GM19193 (cell line): ENCODE results near the gene CCDC69.

Source experiments
- POLR2A ChIP-seq: IDR thresholded peaks from 4 replicates; pipeline ENCODE4 v1.6.1; 2011; ENCODE audit not compliant: insufficient read depth, insufficient read length; ENCODE audit errors: extremely low read depth

CCDC69 gene

DNA sequence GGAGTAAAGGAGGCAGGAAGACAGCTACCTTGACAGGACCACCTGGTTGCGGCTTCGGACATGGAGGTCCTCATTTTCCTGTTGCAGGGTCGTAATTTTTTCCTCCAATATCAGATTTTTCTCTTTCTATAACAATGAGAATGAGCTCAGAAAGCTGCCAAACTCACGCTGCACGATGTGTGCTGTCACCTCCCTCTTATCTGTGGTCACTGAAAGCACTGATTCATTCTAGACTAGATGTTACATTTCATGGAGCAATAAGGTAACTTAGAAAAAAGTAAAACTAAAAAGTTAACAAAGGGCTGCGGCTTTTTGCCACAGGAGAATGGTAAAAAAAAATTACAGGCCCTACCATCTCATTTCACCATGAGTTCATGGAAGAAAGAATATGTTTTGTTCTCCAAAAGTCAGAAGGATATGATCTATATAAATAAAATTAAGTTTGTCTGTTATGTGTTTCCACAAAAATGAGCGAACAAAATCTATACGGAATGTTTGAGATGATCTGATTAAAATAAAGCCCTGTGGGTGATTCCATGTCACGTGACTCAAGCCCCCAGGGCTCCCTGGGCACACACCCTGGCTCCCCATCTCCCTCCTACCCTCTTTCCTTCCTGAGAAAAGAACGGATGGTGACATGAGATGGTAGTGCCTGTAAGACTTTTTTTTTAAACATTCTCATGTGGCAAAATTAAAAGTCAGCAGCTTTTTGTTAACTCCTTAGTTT, 39.4 kb downstream of the CCDC69 start:
- no peak for TF ChIP-seq POLR2A

DNA sequence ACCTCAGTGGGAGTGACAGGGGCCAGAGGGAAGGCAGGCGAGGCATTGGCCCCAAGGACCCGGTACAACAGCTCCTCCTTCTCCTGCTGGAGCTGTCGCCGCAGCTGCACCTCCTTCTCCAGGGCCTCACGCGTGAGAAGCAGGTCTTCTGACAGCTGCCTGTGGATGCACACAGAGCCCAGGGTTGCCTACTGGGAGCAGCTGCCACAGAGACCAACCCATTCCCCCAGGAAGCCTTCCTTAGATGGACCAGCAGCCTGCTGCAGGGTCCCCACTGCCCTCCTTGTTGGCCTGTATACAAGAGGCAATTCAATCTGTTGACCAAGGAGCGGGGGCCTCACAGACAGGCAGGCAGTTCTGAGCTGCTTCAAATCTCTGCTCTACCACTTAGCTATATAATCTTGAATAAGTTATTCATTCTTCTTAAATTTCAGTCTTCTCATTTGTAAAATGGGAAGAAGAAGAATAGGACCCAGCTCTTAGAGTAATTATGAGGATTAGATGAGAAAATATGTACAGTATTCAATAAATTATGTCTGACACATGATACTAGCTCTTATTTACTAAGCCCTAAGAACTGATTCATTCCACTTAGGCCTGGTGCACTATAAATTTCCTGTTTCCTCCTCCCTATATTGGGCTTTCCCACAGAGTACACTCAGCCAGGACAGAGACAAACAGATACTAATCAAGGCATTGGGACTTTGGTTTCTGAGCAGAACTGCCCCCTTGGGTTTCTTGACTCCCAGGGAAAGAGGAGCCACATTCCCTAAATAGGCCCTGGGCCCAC, 40.2 kb downstream of the CCDC69 start:
- no peak for TF ChIP-seq POLR2A

DNA sequence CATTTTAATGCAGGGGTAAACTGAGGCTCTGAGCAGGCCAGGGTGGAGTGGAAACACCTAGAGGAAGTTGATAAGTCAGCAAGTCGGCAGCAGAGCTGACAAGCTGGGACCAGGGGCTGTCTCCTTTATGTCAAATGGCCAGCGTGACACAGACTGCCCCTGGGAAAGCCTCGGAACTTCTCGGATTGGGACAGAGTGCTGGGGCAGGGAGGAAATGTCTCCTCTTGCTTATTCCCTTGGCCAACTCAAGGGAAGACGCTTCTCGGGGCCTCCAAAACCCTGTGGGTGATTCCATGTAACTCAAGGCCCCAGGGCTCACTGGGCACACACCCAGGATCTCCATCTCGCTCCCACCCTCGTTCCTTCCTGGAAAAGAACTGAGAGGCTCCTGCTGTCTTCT, 40.9 kb downstream of the CCDC69 start:
- TF ChIP-seq POLR2A, result no peak

DNA sequence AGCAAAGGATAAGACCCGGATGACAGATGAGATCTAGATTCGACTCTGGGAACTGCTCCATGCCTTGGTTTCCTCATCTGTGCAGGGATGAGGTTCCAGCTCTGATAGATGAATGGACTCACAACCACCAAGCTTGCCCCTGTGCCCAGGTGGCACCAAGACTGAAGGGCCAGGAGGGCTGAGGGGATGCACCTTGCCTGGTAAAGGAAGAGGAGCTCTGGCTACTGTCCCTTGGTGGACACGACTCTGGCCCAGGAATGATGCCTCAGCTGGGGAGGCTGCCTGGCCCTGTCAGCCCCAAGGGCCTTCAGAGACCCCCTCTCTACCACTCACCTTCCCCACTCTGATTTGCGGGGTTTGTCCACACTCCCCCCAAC, 41.4 kb downstream of the CCDC69 start:
- TF ChIP-seq POLR2A, result no peak

DNA sequence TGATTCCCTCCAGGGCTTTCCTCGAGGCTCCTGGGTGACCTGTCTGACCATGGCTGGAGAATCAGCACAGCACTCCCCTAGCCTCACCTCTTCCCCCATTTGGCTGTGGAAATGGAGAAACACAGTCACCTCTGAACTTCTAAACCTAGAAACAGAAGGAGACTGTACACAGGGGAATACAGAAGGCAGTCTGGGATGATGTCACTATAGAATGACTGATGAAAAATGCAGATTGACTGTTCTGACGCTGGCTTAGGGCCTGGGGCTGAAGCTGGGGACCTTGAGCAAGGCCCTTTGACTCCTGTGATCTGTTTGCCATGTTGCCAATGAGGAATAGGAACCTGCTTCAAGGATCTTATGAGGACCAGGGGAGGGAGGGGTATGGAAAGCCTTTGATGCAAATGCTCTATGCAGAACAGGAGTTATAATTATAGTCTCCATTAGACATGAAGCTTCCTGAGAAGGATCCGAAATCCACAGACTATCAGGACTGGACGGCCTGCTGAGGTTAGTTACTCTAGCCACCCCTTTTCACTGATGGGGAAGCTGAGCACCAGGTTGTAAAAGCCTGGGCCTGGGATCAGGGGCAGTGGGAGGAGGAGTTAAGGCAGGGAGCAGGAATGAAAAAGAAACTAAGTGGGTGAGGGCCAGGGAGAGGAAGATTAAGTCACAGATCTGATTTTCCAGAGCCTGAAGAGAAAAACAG, 41.9 kb downstream of the CCDC69 start:
- TF ChIP-seq POLR2A, result no peak

DNA sequence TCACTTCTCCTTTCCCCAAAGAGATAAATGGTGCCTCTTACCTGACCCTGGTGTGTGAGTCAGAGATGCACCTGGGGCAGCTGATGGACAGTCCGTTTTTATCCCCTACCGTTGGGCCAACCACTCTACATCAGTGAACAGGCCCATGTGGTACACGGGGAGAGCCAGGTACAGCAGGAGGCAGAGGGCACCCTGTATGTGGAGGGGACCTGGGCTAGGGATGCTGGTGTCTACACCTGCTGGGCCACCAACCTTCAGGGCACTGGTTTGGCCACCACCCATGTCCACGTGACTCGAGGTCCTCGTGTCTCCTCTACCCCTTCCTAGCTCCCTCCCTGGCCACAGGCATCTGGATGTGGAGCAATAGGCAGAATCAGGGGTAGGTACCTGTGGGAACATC, 43.6 kb downstream of the CCDC69 start:
- TF ChIP-seq POLR2A, result peak; percentile 34

DNA sequence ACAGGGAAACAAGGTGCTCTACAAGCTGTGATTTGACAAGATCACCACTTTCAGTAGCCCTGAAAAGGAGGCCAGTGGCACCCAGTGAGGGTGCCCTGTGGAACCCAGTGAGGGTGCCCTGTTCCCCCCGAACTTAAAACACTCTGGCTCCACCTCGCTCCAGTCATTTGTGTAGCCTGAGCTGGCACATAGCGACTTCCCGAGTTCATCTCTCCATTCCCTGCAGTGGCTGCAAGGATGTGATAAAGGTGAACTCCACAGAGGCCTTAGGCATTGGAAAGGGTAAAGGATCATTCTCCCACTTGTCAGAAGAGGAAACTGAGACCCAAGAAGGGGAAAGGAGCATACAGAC, 44.4 kb downstream of the CCDC69 start:
- no peak for TF ChIP-seq POLR2A

DNA sequence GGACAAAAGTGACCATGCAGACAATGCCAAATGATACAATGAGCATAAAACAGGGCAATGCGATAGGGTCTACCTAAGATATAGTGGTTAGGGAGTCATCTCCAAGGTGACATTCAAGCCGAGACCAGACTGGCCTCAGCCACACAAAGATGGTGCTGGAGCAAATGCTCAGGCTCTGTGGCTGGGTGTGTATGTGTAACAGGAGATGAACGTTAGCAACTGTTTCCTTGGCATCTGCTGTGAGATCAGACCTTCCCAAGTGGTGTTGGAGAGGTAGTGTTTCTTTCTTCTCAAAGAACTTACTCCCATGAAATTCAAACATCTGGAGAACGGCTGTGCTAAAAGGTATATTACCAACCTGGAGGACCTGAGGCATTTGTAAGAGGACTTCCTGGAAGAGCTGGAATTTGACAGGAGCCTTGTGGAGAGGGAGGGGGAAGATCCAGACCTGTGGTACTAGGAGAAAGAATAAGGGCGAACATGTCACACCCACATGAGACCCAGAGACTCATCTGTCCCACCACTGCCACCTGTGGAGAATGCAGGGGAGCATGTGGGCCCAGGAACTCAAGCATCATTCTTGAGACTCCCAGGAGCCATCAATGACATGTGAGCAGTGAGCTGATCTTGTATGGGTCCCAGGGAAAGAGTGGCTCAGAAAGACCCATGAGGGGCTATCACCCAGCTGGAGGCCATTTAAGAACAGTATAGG, 45.0 kb downstream of the CCDC69 start:
- TF ChIP-seq POLR2A, result no peak

DNA sequence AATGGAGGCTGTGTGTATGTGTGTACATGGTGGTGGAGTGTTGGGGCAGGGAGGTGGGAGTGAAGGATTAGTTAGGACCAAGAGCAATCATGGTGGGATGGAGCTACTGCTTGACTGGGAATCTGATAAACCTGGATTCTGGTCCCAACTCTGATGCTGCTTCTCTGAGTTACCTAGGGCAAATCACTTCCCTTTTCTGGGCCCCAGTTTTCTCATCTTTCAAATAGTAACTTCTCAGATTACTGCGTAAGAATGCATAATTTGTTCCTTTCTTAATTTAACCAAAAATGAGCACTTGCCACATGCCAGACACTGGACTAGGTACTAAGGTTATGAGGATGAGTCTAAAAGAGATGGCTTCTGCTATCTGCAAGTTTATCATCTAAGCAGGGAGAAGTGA, 45.5 kb downstream of the CCDC69 start:
- TF ChIP-seq POLR2A, result no peak

DNA sequence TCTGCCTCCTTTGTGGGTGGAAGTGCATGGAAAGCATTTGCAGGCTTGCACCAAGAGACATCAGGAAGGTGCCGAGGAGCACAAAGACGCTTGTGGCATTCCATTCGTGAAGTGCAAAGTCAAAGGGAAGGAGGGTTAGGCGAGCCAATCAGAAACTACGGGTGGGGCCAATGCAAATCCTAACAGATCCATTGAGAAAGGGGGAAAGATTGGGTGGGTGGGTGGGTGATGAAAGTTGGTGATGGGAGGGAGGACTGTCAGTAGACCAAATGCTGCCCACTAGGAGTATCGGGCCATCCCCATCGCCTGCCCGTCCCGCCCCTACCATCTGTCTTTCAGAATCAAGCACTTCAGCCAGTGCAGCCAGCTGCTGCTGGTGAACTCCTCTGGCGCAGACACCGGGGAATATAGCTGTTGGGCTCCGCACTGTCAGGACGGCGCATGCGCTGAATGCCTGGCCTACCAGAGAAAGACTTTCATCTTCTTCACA, 49.2 kb downstream of the CCDC69 start:
- no peak for TF ChIP-seq POLR2A

DNA sequence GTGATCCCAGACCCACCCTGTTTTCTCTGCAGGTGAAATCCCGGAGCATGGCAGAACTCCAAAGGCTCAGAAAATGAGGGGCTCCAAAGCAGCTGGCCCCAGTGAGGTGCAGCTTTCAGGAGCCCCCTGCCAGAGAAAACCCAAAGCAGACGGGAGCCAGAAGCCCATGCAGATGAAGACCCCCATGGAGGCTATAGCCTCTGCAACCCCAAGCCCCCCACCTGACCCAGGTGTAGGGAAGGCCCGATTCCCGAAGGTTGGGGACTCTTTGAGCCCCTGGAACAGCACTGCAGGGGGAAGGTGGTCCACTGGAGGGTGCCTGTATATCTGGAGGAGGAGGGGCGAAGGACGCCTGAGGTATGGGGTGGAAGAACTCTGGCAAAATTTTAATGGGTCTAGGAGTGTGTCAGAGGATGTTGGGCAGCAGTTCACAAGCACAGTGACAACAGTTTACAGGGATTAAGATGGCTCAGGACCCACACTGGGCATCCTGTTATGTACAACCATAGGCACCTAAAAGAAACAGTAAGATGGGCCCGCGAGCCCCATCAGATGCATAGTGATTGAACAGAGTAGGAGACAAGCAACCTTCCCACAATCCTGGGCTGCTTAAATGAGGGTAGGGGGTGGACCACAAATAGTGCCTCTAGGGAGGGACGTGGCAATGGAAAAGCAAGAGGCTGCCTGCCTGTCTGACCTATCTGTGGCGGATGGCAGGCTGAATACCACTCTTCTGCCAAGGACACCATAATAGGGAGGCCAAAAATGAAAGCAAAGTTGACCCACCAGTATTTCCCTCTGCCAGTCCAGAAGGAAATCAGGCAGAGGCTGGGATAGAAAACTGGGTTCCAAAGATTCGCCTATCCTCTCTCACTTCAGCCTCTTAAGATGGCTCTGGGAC, 49.9 kb downstream of the CCDC69 start:
- no peak for TF ChIP-seq POLR2A

DNA sequence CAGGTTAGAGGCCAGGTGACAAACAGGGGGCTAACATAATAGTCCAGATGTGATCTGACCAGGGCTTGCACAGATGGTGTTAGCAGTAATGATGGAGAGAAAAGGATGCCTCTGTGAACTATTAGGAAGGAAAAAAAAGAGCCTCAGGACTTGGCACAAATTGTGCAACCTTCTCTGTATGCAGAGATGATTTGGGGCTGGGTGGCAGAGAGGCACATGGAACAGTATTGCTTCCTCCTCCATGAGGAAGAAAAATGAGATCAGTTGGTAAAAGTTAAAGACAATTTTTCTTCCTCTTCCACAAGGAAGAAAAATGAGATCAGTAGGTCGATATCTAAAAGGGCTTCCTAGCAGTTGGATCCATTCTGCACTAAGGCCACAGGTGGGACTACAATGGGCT, 52.4 kb downstream of the CCDC69 start:
- TF ChIP-seq POLR2A, result no peak

DNA sequence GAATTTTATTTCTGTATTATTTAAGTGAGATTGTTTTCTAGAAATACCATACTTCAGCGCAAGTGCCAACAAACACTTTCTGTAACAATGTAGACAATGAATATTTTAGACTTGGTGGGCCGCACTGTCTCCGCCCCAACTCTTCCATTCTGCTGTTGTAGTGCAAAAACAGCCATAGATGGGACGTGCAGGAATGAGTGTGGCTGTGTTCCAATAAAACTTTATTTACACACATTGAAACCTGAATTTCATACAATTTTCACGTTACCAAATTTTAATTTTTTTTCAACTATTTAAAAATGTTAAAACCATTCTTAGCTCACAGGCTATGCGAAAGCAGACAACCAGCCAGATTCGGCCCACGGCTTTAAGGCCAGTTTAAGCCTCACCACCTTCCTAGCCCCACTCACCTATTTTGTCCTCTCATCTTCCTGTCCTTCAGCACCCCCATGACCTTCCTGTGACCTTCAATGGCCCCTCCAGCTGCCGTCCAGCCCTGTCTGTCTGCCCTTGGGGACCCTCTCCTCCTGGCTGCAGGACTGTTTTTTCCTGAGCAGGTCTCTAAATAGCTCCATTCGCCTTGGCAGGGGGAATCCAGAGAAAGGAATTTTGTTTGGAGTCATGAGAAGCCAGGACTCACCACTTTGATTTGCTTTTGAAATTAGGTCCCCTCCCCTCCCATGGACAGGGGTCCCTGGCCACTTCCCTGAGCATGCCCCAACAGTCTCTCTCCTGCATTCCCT, 55.1 kb downstream of the CCDC69 start:
- no peak for TF ChIP-seq POLR2A

DNA sequence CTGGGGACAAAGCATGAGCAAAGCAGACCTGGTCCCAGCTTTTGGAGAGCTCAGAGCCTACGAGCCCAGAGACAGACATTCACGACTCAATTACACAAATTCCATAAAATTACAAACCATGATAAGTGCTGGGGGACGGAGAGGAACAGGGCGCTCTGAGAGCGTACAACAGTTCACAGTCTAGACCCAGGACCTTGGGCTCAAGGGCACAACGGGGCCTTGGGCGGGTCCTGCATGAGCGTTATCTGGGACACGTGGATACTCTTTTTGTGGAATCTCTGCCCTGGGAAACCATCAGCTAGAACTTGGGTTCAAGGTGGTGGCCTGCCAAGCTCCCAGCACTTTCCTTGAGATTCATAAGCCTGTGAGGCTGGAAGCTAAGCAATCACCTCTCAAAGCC, 56.9 kb downstream of the CCDC69 start:
- TF ChIP-seq POLR2A, result no peak
